AG10803 (cell line): ENCODE measurements around the gene IZUMO4.

Source experiments
- DNase-seq: peaks from one replicate; pipeline ENCODE4 v3.0.0; 2010; ENCODE audit warnings: low read depth
- H3K4me3 ChIP-seq: 2 replicates; pipeline ENCODE4 v1.5.1; 2011; ENCODE audit warnings: mild to moderate bottlenecking, low read length, control low read depth
- TF ChIP-seq, protein P1 (sequence below): conservative IDR thresholded peaks from 2 replicates; pipeline ENCODE4 v1.5.1; 2011; ENCODE audit warnings: mild to moderate bottlenecking, low read length, control low read depth, inconsistent platforms

Gene IZUMO4

DNA sequence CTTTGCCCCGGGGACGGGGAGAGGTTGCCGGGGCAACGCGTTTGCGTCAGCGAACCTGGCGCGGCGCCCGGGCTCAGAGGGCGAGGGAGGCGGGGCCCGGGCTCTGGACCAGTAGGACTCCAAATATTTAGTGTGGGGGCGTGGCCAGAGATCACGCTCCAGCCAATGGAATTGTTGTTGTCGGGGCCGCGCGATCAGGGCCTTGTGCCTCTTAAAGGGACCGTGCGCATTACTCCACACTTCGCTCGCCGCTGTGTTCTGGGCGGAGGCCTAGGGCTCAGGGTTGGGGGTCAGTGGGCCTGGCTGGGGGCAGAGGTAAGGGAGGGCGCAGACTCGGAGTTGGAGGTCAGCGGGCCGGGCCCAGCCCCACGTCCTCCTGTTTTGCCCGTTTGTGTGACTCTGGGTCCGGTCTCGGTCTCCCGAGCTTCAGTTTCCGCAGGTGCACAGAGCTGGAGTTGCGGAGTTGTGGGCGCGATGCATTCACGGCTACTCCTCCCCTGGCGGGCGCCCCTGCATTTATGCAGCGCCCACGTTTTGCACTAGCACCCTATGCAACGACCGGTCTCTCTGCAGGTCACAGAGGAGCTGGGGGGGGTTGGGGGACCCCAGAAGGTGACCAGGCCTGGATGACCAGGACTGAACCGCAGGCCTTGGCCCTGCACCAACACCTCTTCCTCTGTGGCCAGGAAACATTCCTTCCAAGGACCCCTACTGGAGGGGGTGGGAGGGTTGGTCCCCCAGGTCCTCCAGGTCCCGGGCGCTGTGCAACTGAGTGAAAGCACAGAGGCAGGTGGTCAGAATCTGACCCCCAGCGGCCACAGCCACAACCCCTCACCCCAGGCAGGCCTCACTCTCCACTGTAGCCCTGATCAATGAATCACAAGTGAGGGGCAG is 35.0 kb upstream of the IZUMO4 start:
- DNase-seq: peak; percentile 97
- H3K4me3 ChIP-seq: peak overlapping the region; percentile 71
- TF ChIP-seq, protein P1, sequence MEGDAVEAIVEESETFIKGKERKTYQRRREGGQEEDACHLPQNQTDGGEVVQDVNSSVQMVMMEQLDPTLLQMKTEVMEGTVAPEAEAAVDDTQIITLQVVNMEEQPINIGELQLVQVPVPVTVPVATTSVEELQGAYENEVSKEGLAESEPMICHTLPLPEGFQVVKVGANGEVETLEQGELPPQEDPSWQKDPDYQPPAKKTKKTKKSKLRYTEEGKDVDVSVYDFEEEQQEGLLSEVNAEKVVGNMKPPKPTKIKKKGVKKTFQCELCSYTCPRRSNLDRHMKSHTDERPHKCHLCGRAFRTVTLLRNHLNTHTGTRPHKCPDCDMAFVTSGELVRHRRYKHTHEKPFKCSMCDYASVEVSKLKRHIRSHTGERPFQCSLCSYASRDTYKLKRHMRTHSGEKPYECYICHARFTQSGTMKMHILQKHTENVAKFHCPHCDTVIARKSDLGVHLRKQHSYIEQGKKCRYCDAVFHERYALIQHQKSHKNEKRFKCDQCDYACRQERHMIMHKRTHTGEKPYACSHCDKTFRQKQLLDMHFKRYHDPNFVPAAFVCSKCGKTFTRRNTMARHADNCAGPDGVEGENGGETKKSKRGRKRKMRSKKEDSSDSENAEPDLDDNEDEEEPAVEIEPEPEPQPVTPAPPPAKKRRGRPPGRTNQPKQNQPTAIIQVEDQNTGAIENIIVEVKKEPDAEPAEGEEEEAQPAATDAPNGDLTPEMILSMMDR: no peak

DNA sequence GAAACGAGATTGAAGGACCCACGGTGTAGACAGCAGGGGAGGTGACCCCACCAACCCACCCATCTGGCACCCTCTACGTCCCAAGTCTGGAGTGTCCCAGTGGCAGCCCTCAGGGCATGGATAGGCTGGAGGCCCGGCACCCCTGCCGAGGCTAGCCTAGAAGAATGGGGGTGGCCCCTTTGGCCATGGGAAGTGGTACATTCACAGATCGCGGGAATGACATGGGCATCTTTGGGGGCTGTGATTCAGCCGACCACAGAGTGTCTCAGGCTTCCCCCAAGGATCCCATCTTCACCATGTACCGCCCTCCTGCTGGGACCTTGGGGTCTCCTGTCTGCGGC is 34.4 kb upstream of the IZUMO4 start:
- H3K4me3 ChIP-seq: no peak overlapping the region
- DNase-seq: no peak
- TF ChIP-seq, protein P1: no peak

DNA sequence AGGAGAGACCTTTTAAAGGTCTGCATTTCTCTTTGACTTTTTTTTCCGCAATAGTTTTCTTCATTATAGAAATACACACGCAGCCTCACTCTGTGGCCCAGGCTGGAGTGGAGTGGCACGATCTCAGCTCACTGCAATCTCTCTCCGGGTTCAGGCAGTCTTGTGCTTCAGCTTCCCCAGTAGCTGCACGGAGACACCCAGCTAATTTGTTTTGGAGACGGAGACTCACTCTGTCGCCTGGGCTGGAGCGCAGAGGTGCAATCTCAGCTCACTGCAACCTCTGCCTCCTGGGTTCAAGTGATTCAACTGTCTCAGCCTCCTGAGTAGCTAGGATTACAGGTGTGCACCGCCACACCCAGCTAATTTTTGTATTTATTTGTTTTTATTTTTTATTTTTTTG is 33.9 kb upstream of the IZUMO4 start:
- no peak for DNase-seq
- no peak overlapping the region for H3K4me3 ChIP-seq
- TF ChIP-seq, protein P1: no peak

DNA sequence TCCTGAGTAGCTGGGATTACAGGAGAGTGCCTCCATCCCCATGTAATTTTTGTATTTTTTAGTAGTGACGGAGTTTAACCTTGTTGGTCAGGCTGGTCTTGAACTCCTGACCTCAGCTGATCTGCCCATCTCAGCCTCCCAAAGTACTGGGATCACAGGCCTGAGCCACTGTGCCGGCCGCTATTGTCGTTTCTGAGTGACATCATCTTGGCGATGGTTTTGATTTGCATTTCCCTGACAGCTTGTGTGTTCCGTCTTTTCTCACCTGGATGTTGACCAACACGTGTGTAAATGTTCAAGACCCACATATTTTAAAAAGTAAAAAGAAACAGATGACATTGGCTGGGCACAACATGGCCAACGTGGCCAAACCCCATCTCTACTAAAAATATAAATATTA is 32.9 kb upstream of the IZUMO4 start:
- TF ChIP-seq, protein P1: no peak
- DNase-seq: no peak
- no peak overlapping the region for H3K4me3 ChIP-seq

DNA sequence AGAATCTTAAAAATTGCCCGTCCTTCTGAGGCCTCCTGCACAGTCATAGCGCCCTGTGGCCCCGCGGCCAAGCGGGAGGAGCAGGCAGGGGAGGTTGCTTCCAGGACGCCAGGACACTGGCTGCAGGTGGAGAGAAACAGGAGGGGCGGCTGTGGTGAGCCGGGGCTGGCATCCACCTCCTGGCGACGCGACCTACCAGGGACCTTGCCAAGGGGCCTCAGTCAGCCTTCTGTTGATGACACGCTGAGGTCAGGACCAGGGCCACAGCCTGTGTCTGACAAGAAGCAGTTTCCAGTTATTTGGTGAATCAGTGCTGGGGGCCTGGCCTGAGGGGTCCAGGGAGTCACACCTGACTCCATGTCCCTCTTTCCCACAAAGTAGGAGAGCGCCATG is 32.3 kb upstream of the IZUMO4 start:
- TF ChIP-seq, protein P1: no peak

DNA sequence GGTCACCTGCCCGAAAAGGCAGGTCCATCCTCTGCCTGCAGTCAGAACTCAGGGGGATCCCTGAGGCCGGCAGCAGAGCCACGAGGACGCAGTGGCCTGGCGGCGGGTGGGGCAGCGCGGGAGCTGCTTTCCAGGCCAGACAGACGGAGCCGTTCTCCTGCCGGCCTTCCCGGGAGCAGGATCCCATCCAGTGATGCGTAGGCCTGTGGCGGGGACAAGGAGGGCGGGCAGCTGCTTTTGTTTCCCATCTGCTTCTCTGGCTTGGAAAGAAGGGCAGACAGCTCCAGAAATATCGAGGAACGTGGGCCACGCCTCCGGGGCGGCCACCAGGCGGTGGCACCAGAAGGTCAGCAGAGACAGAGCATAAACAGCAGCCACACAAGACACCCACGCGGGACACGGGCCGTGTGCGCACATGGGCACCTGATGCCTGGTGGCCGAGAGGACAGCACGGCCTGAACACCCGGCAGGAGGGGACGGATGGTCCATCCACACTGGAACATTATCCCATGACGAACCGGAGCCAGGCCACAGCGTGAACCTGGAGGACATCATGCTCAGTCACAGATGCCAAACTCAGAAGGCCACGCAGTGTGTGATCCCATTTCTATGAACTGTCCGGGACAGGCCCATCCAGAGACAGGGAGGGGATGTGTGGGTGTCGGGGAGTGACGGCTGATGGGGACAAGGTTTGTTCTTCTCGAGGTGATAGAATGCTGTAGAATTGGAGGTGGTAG is 31.8 kb upstream of the IZUMO4 start:
- peak; percentile 49 for DNase-seq
- H3K4me3 ChIP-seq: peak overlapping the region; percentile 7; the same call in 1 of the 2 replicates
- TF ChIP-seq, protein P1: peak; percentile 29

More for the DNA sequence above, 32.3 kb upstream of the IZUMO4 start:
- H3K4me3 ChIP-seq: no peak overlapping the region
- DNase-seq: no peak
